Measurements from ENCODE around the gene PSMD11.
A peak's percentile ranks its signal among the peaks of the same experiment; 100 is the strongest.

Gene PSMD11

DNA sequence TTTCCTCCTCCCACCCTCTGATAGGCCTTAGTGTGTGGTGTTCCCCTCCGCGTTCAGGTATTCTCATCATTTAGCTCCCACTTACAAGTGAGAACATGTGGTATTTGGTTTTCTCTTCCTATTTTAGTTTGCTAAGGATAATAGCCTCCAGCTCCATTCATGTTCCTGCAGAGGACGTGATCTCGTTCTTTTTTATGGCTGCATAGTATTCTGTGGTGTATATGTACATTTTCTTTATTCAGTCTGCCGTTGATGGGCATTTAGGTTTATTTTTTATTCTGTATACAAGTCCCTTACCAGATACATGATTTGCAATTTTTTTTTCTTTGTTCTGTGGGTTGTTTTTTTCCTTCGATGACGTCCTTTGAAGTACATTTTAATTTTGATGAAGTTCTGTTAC is 23.6 kb downstream of the PSMD11 start:
- DNase-seq: no peak

DNA sequence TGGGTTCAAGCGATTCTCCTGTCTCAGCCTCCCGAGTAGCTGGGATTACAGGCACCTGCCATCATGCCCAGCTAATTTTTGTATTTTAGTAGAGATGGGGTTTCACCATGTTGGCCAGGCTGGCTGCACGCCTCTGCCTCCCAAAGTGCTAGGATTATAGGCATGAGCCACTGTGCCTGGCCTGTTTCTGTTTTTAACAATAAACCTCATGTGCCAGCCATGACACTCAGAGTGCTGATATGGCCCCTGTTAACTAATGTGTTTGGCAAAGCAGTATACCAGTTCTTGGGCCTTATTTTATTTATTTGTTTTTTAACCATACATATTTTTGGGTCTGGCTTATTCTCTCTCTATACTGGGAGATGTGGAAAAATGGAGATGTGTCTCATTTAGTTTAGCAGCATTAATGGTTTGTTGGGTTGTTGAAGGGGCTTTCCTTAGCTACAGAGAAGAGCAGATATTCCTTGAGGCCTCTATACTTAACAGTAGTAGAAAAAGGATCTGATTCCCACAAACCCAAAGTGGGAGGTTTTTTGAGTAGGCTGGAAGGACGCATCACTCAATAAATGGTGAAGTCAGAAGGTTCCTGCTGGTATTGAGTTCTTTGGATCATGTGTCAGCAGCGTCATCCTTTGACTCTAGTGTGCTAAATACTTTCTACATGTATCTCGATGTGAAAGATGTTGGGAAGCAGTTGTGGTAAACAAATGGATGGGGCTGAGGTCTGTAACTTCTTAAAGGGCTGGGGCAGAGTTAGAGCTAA is 26.3 kb downstream of the PSMD11 start:
- DNase-seq: no peak

DNA sequence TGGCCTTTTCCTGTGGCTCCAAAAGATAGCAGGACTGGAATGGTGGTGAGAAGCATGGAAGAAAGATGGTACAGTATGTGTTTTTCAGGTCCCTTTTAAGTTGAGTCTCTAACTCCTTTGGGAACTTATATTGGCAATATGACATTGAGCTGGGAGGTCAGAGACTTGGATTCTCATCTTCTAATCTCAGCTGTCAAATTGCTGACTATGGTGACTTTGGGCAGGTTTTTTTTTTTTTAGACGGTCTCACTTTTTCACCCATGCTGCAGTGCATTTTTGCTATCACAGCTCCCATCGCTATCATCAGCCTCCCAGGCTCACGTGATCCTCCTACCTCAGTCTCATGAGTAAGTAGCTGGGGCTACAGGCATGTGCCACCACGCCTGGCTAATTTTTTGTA is 27.3 kb downstream of the PSMD11 start:
- DNase-seq: no peak

DNA sequence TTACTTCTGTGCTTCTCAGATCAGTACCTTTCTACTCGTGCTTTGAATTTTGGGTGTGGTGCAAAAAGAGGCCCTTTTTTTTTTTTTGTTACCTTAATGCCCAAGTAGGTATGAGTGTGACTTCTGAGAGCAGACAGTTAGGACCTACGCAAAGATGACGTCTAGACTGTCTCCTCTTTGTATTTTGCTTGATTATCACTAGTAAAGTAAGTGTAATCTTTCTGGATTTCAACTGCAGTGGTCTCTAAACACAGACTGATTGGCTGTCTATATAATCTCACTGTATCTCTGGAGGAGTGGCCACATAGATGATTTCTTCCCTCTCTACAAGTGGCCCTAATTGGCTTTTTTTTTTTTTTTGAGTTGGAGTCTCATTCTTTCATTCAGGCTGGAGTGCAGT is 30.9 kb downstream of the PSMD11 start:
- no peak for DNase-seq

DNA sequence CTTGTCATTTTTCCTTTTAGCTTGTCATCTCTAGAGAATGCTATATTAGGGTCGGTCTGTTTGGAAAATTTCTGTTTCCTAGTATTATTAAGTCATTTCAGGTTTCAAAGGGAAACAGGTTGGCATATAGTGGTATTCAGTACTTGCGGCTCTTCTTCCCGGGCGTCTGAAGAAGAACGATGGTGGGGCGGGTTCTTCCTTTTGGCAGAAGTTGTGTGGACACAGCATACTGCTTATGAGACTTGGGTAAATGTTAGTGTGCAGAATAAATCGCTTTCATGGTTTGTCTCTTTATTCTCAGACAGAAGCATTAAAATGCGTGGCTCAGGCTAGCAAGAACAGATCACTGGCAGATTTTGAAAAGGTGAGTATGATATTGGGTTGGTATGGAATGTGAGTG is 32.9 kb downstream of the PSMD11 start:
- DNase-seq: no peak

DNA sequence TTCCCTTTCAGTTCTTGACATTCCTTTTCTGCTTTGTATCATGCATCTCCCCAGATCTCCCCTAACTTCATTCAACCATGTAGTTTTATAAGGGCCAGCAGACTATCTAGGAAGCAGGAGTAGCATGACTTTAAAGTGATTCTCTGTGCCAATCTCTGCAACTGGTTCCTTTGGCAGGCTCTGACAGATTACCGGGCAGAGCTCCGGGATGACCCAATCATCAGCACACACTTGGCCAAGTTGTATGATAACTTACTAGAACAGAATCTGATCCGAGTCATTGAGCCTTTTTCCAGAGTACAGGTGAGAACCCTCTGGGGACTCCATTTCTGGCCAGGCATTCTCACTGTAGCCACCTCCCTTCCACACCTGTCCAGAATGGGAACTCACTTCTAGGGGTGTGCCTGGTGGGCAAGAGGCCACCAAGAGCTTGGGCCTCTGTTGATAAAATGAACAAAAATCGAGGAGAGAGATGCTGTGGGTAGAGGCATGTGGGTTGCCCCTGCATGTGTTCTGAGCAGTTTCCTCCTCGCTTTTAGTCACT is 34.8 kb downstream of the PSMD11 start:
- DNase-seq: no peak

DNA sequence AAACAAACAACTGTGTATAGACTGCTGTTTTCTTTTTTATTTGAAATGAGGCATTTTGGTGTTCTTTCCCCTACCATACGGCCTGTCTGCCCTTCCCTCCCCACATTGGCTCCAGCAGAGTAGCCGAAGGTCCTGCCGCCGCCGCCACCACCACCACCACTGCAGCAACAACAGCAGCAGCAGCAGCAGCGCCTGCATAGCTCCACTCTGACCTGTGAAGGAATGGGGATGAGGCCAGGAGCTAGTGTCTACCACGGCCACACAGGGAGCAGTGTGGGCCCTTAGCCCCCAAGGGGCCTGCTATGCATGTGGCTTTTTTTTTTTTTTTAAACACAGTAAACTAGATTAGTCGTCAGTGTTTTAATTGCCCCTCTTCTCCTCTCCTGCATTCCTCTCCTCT is 36.9 kb downstream of the PSMD11 start:
- DNase-seq: no peak

DNA sequence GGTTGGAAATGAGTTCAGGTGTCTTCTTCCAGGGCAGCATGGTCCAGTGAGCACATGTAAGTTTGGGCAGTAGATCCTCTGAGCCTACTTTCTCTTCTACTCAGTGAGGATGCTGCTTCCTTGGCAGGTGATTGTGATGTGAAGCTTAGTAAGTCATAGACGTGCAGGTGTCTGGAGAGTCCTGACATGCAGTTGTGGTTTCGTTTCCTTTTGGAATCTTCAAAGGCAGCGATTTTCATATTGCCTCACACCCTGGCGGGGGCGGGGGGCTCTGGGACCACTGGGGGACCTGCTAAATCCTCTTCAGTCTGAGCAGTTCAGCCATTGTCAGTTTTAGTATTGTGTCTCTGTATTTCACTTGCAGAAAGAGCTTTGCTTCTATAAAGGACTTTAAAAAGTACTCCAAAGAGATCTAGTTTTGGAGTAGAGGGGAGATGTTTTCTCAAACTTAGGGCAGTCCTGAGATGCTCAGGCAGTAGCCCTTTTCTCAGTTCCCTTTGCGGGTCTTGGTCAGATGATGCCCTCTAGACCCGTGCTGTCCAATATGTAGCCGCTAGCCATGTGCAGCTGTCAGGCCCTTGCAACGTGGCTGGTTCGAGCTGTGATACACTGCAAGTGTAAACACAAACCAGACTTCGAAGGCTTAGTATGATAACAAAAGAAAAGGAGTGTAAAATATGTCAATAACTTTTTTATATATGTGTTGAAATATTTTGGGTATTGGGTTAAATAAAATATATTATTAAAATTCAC is 38.4 kb downstream of the PSMD11 start:
- no peak for DNase-seq

DNA sequence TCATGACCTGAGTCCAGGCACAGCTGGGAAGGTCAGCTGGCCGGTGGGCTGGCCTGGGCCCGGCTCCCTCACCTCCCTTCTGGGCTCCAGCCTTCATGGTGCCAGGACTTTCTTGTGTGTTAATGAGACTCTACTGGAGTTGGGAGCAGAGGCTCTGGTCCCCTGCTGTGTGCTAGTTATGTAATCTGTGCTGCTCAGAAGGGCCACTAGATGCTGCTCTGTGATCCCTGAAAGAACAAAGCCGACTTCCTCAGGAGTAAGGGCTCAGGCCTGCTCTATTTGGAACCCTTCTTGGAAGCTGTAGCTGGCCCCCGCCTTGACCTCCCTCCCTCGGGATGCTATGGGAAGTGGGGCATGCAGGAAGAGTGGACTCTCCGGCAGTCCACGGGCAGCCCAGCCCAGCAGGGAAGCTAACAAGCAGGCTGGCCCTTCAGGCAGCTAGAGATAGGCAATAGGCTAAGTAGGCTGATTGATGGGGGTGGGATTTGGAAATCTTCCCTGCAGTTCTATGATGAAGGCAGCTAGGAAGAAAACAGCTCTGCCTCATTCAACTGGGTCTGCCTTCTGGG is 39.2 kb downstream of the PSMD11 start:
- peak; percentile 57 for DNase-seq

DNA sequence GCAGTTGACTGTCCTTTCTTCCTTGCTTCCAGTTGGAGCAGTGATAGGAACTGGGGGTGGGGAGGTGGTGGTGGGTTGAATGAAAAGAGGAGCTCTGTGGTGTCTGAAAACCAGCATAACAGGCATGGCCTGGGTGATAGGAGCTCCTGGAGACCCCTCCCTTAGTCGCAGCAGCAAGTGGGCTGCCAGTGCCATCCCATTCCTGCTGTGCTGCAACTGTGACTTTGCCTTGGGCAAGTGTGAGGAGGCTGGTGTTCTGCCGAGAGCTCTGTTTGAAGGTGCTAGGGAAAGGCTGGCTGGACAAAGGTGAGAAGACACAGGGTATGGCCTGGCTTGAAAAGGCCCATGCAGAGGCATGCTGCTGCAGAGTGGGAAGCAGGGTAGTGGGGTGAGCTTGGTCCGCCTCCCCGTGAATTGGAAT is 39.7 kb downstream of the PSMD11 start:
- DNase-seq: no peak

DNA sequence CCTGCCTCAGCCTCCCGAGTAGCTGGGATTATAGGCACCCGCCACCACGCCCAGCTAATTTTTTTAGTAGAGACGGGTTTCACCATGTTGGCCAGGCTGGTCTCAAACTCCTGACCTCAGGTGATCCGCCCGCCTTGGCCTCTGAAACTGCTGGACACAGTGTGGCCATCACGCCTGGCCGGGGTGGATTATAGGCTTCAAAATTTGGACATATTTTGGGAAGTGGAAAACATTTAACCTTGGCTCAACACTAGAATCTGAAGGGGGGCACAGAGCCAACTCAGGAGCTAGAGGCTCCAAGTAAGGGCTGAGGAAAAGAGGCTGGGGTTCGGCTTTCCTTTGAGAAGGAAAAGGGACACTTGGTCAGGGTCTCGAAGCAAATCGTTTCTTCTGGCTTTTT is 40.3 kb downstream of the PSMD11 start:
- no peak for DNase-seq

DNA sequence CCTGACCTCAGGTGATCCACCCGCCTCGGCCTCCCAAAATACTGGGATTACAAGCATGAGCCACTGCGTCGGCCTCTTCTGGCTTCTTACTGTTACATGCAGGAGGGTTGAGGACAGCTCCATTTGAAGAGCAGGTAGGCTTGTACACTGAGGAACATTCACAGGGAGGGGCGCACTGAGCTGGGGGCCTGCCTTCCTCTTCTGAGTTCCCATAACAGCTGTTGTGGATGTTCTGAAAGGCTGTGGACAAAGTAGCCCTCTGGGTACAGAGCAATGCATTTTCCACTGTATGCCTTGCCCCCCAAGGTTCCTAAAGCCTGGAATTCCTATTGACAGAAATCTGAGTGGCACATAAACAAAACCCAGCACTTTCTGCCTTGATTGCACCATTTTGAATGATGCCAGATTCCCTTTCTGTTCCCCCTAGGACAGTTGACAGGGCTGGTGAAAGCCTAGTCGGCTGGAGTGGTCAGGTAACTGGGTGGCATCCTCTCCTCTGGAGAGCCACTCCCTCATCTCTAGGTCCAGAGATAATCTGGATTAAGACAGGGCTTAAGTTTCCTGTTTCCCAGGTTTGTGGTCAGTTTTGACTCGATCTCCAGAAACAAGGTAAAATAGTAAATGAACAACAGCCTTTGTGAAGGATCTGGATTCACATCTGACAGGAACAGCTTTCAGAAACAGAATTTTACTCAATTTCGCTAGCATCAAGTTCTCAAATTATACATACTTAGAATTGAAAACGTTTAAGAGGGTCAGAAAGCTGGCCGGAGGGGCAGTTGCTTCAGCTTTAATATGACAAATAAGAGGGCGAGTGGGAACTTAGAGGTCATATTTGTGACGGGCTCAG is 41.2 kb downstream of the PSMD11 start:
- DNase-seq: no peak

DNA sequence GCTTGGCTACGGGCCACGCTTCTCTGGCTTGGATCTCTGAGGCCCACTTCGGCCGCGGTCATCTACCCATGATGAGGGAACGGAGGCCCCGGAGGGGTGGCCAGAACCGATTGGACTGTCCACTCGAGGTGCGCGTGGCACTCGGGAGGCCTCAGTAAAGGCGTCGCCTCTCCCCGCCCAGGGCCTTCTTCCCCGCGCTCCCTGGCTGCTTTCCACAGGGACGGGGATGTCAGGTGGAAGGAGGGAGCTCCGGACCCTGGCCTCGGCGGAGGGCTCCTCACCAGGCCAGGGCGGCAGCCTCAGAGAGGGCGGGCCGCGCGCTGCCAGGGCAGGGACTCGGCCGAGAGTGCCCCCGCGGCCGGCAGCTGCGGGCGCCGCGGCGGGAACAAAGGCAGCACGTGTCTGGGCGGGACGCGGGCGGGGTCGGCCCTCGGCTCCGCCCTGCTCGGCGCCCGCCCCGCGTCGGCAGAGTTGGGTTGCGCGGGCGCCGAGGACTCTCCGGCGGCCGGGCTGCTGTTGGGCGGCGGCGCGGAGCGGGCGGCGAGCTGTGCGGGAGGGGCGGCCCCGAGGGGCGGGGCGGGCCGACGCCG is 41.9 kb downstream of the PSMD11 start:
- DNase-seq: peak; percentile 51

DNA sequence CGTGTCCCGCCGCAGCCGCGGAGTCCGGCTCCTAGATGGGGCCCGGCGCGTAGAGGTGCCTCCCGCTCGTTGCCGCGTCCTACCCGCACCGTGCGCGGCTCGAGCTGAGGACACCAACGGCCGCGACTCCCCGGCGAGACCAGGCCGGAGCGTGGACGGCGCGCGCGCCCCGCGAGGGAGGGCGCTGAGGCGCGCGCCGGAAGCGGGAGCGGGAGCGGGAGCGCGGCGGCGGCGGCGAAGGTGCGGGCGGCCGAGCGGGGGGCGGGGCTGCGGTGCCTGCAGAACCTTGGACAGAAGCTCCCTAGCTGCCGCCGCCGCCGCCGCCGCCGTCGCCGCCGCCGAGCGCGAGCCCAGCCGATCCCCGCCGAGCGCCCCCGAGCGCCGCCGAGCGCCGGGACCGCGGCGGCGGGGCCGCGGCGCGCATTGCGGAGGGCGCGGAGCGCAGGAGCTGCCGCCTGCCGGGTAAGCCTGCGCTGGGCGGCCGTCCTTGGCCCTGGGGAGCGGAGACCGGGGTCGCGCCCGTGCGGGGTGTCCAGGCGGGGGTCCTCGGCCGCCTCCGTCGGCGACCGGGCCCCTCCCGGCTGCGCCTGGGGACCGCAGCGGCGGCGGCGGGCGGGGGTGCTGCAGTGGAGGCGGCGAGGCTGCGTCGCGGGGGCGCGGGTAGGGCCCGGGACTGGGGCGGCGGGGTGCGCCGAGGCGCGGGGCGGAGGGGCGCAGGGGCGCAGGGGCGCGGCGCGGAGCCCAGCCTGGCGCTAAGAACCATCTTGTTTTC is 42.6 kb downstream of the PSMD11 start, which contains the start of gene CDK5R1:
TSS of gene CDK5R1 (plus strand) at position 293 of the 772 bp plus-strand sequence. CDS start 628 bp downstream, outside the sequence.
- DNase-seq: no peak

DNA sequence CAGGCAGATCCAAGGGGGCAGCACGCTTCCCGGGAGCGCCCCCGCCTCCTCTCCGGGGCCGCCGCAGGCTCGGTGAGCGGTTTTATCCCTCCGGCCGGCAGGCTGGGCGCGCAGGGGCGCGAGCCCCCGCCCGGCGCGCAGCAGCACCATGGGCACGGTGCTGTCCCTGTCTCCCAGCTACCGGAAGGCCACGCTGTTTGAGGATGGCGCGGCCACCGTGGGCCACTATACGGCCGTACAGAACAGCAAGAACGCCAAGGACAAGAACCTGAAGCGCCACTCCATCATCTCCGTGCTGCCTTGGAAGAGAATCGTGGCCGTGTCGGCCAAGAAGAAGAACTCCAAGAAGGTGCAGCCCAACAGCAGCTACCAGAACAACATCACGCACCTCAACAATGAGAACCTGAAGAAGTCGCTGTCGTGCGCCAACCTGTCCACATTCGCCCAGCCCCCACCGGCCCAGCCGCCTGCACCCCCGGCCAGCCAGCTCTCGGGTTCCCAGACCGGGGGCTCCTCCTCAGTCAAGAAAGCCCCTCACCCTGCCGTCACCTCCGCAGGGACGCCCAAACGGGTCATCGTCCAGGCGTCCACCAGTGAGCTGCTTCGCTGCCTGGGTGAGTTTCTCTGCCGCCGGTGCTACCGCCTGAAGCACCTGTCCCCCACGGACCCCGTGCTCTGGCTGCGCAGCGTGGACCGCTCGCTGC is 43.3 kb downstream of the PSMD11 start:
- DNase-seq: no peak

DNA sequence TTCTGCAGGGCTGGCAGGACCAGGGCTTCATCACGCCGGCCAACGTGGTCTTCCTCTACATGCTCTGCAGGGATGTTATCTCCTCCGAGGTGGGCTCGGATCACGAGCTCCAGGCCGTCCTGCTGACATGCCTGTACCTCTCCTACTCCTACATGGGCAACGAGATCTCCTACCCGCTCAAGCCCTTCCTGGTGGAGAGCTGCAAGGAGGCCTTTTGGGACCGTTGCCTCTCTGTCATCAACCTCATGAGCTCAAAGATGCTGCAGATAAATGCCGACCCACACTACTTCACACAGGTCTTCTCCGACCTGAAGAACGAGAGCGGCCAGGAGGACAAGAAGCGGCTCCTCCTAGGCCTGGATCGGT is 43.9 kb downstream of the PSMD11 start:
- no peak for DNase-seq

DNA sequence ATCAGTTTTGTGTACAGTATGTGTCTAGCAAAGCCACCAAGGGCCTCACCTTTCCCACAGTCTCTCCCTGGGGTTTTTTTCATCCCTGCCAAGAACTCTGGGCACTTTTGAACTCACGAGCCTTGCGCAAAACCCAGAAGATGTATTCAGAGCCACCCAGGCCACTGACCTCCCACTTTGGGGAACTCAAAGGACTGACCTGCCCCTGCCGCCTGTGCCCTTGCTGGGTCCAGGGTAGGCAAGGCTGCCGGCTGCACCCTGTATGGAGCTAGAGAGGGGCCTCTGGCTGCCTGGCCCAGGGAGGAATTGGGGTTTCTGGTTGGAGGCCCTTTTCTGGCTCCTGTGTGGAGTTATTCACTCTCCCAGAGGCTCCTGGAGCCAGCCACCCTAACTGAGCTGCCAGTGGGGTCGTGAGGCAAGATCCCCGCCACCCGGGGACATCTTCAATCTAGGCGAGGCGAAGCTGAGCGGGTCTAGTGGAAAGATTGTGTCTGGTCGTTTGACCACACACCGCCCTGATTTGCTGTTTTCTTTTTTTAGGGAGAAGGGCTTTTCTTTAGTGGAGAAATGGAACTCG is 44.4 kb downstream of the PSMD11 start:
- DNase-seq: no peak

DNA sequence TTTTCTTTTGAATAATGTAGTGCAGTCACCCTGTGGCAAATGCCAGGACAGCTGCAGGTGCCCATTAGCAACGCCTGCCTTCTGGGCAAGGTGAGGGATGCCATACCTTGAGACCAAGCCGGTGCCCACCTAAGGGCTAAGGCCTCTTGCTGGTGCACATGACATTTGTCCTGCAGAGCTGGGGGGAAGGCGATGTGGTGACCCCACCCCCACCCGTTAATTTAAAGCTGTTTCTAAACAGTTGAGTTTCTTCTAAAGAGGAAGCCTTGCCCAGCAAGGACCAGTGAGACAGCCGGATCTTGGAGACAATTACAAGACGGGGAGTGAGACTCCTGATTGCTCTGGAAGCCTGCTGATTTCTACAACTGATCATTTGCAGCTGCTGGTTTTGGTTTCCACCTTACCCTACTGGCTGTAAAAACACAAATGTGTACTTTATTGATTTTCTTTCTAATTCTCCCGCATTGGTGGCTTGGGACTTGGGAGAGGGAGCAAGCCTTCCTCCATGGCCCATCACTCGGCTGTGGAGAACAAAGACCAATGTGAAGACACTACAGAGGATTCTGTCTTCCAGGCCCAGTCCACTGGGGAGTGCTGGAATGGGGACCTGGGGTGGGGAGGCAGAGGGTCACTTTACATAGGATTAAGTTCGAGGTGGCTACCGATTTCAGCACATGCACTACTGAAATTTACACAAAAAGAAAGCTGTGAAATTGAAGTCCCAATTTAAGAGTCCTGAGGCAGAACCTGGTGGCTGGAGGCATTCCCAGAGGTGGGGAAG is 45.2 kb downstream of the PSMD11 start:
- no peak for DNase-seq

DNA sequence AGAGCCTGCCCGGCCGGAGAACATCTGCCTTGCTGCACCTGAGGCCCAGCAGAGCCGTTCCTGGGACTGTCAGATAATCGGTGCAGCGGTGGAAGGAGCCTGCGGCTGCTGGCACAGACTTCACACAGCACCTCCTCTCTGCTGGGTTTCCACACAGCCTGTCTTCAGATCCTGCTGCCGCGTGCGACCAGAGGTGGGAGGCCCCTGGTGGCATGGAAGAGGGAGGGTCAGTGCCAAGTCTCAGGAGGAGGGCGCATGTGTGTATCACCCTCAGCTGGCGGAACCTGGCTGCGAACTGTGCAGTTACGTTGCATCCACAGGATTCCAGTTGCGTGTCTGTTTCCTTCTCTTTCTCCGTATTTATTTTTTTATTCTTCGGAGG is 45.8 kb downstream of the PSMD11 start:
- no peak for DNase-seq
